Measurements from ENCODE around the gene CTIF. TPM values are rescaled to one million over a fixed set of nuclear protein-coding genes. Genes with fewer than 3 reads are reported as not detected.

Gene CTIF
- total RNA-seq, 2 experiments from 2014 or later: 0.06 to 0.38 TPM

DNA sequence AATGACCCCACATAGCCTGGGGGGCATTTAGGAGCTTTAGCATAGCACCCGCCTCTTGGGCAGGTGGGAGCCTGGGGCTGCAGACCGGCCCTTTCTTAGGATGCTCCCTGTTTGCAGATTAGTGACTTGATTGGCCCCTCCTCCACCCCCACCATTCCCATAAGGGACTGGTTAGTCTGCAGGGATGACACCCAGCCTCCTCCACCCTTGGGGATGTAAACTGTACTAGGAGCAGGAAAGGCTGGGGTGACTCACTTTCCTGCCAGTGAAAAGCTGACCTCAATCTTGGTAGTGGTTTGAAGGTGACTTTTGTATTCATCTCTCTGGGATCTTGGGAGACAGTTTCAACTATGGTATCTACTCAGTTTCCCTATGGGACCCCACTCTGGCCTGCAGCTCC lies 24.2 kb downstream of the CTIF start:
- H3K36me3 ChIP-seq (ENCODE audit: insufficient read depth, low read length): no peaks in the 10 kb centered on the region
- H3K79me2 ChIP-seq (ENCODE audit: insufficient read depth, low read depth, low read length): no peaks in the 10 kb centered on the region
- H2AFZ ChIP-seq (ENCODE audit: low read length): no peak overlapping the region
- no TSS peak for BruUV-seq (replicated peaks)
- no peak overlapping the region for H3K4me2 ChIP-seq (ENCODE audit: low read length)
- H3K27ac ChIP-seq (ENCODE audit: low read depth, low read length, poor library complexity, severe bottlenecking): no peak overlapping the region
- H4K20me1 ChIP-seq (ENCODE audit: insufficient read depth, low read length): no peaks in the 10 kb centered on the region
- POLR2A ChIA-PET: interaction anchor here (0.7 kb wide), 1 partner anchor 1454 kb away, joined by 3 read pairs; no protein-coding TSS in a partner anchor
- H3K9me3 ChIP-seq (ENCODE audit: low read length): no peaks in the 10 kb centered on the region
- no peak for TF ChIP-seq EZH2phosphoT487 (IDR thresholded peaks at IDR 0.05; ENCODE audit: borderline replicate concordance, low read depth, low read length)
- TF ChIP-seq, protein P1, sequence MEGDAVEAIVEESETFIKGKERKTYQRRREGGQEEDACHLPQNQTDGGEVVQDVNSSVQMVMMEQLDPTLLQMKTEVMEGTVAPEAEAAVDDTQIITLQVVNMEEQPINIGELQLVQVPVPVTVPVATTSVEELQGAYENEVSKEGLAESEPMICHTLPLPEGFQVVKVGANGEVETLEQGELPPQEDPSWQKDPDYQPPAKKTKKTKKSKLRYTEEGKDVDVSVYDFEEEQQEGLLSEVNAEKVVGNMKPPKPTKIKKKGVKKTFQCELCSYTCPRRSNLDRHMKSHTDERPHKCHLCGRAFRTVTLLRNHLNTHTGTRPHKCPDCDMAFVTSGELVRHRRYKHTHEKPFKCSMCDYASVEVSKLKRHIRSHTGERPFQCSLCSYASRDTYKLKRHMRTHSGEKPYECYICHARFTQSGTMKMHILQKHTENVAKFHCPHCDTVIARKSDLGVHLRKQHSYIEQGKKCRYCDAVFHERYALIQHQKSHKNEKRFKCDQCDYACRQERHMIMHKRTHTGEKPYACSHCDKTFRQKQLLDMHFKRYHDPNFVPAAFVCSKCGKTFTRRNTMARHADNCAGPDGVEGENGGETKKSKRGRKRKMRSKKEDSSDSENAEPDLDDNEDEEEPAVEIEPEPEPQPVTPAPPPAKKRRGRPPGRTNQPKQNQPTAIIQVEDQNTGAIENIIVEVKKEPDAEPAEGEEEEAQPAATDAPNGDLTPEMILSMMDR (conservative IDR thresholded peaks at IDR 0.05; ENCODE audit: low read length): no peak
- H3K4me3 ChIP-seq (ENCODE audit: low read depth, low read length, poor library complexity, severe bottlenecking): no peak overlapping the region
- intact Hi-C loops (cut with micrococcal nuclease; ENCODE audit: unreplicated experiment): no loop called here
- H3K4me1 ChIP-seq (ENCODE audit: insufficient read depth, low read length, poor library complexity, severe bottlenecking): no peaks in the 10 kb centered on the region
- no peak for DNase-seq (ENCODE audit: low spot score)
- no peaks in the 10 kb centered on the region for H3K9me2 ChIP-seq (ENCODE audit: insufficient read depth, low read length)
- CTCF ChIA-PET (ENCODE audit: unreplicated experiment): no interaction called here

DNA sequence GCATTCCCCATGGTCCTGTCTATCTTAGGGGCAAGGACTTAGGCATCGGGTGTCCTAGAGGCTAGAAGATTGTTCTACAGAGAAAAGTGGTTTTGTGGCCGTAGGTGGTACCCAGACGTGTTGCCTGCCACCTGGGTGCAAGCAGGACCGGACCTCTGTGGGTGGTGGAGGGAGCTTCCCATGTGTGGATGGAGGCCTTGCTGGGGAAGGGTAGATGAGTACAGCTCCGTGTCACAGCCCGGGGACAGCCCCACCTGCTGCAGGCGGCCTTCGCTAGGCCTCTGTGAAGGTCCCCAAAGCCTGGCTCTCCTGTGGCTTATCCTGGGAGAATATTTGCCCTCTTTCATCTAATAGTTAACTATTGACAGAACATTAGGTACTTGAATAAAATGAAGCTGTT lies 25.3 kb downstream of the CTIF start:
- CTCF ChIA-PET (ENCODE audit: unreplicated experiment): no interaction called here
- H3K4me1 ChIP-seq (ENCODE audit: insufficient read depth, low read length, poor library complexity, severe bottlenecking): no peaks in the 10 kb centered on the region
- H3K27ac ChIP-seq (ENCODE audit: low read depth, low read length, poor library complexity, severe bottlenecking): no peak overlapping the region
- no peaks in the 10 kb centered on the region for H4K20me1 ChIP-seq (ENCODE audit: insufficient read depth, low read length)
- no peak overlapping the region for H3K4me3 ChIP-seq (ENCODE audit: low read depth, low read length, poor library complexity, severe bottlenecking)
- H3K4me2 ChIP-seq (ENCODE audit: low read length): no peak overlapping the region
- intact Hi-C loops (cut with micrococcal nuclease; ENCODE audit: unreplicated experiment): no loop called here
- no peak overlapping the region for H2AFZ ChIP-seq (ENCODE audit: low read length)
- H3K36me3 ChIP-seq (ENCODE audit: insufficient read depth, low read length): no peaks in the 10 kb centered on the region
- BruUV-seq (replicated peaks): no TSS peak
- no peak for DNase-seq (ENCODE audit: low spot score)
- no peaks in the 10 kb centered on the region for H3K9me2 ChIP-seq (ENCODE audit: insufficient read depth, low read length)
- no peaks in the 10 kb centered on the region for H3K9me3 ChIP-seq (ENCODE audit: low read length)
- H3K79me2 ChIP-seq (ENCODE audit: insufficient read depth, low read depth, low read length): no peaks in the 10 kb centered on the region
- no peak for TF ChIP-seq EZH2phosphoT487 (IDR thresholded peaks at IDR 0.05; ENCODE audit: borderline replicate concordance, low read depth, low read length)
- TF ChIP-seq, protein P1 (conservative IDR thresholded peaks at IDR 0.05; ENCODE audit: low read length): no peak
- POLR2A ChIA-PET: no interaction called here

DNA sequence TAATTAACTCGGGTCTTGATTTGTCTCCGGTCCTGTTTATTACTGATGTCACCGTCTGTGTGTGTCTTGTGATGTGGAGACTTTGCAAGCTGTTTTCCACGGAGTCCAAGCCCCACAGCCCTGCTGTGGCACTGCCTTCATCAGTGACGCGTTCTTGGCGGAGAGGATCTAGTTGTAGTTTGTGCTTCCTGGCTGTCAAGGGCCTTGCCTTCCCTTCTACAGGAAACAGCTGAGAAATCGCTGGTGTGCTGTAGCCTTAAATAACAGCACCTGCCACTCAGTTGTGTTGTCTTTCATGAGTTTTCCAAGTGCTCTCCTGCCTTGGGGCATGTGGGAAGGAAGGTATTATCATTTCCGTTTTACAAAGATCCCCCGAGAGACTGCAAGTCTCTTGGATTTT lies 26.3 kb downstream of the CTIF start:
- POLR2A ChIA-PET: no interaction called here
- H3K79me2 ChIP-seq (ENCODE audit: insufficient read depth, low read depth, low read length): no peaks in the 10 kb centered on the region
- intact Hi-C loops (cut with micrococcal nuclease; ENCODE audit: unreplicated experiment): no loop called here

More for the DNA sequence above, 26.3 kb downstream of the CTIF start:
- Histone ChIP-seq H3K9me2 (ENCODE audit: insufficient read depth, low read length) (no peaks in the 10 kb centered on the region), H4K20me1 (ENCODE audit: insufficient read depth, low read length) (no peaks in the 10 kb centered on the region), H3K9me3 (ENCODE audit: low read length) (no peaks in the 10 kb centered on the region), H3K4me3 (ENCODE audit: low read depth, low read length, poor library complexity, severe bottlenecking) (no peak overlapping the region), H3K4me1 (ENCODE audit: insufficient read depth, low read length, poor library complexity, severe bottlenecking) (no peaks in the 10 kb centered on the region), H3K4me2 (ENCODE audit: low read length) (no peak overlapping the region), H3K36me3 (ENCODE audit: insufficient read depth, low read length) (no peaks in the 10 kb centered on the region), H3K27ac (ENCODE audit: low read depth, low read length, poor library complexity, severe bottlenecking) (no peak overlapping the region), H2AFZ (ENCODE audit: low read length) (no peak overlapping the region)
- no TSS peak for BruUV-seq (replicated peaks)
- DNase-seq (ENCODE audit: low spot score): no peak
- CTCF ChIA-PET (ENCODE audit: unreplicated experiment): no interaction called here
- TF ChIP-seq, protein P1 (conservative IDR thresholded peaks at IDR 0.05; ENCODE audit: low read length): no peak
- TF ChIP-seq EZH2phosphoT487 (IDR thresholded peaks at IDR 0.05; ENCODE audit: borderline replicate concordance, low read depth, low read length): no peak

All from OCI-LY7 (cell line).